EH (cell line): ENCODE measurements around the gene AHNAK2.

Experiments
- DNase-seq: peaks from one replicate; pipeline ENCODE4 v3.0.0-alpha.2; 2015; ENCODE audit warnings: low read depth

AHNAK2 gene

GRCh38 chr14:104973385-104974145 lies 4.6 kb downstream of the AHNAK2 start:
- peak; percentile 87 for DNase-seq

- peak; percentile 97 for DNase-seq
Observed at GRCh38 chr14:104973135-104973384, 5.1 kb downstream of the AHNAK2 start.

DNA sequence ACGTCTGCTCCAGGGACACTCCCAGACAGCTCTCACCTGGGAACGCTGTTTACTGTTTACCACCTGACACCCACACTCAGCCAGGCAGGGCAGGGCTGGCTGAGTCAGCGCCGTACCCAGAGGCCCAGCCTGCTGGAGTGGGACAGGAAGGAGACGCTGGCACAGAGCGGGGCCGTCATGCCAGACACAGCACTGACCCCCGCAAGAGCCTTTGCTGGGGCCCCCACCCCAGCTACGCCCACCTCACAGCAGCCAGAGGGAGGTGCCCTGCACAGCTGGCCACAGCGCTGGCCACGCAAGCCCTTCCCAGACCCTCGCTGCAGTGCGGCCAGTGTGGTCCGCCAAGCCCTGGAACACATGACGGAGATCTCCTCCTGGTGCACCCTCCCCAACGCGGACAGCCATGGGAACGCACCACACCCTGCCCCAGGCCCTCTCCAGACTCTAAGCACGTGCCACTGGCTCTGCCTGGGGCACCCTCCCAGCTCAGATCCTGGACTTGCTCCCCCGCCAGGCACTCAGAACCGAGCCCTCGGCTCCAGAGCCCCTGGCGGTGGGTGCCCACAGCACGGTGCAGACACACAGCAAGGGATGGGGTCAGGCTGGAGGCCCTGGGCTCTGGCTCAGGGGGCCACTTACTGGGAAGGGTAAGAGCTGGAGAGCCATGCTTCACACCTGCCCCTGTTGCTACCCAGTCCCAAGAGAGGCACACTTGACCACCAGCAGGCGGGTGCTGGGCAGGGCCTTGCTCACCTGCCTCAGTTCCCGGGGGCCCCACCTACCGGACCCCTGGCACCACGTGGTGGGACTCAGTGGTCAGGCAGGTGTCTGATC lies 5.7 kb downstream of the AHNAK2 start:
- DNase-seq = peak; percentile 63

DNA sequence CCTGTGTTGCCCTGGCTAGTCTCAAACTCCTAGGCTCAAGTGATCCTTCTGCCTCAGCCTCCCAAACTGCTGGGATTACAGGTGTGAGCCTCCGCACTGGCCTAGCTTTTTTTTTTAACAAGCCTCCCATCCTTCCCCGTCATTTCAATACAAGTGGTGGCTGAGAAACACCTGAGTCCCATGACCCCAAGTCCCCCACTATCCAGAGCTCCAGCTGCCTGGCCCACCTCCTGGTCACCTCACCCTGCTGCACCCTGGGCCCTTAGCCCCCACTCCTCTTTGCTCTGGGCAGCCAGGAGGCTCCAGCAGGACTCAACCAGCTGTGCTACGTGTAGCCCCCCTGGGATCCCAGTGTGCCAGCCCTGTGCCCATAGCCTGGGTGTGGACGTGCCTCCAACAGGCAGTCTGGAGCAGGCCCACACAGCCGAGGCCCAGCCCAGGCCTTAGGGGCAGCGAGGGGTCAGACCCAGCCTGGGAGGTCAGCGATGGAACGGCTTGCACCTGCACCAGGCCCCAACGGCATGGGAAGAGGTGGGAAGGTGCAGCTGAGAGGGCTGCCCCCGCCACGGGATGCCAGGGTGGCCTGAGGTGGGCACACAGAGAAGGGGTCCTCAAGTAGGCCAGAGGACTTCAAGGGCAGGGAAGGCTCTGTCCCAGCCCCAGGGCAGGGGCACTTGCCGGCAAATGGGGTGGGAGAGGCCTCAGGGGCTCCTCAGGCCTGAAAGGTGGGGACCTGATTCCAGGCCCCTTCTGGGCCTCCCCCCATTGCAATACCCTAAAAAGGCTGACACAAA lies 6.5 kb downstream of the AHNAK2 start:
- no peak for DNase-seq

- DNase-seq = peak; percentile 92
Observed at GRCh38 chr14:104970231-104971068, 7.7 kb downstream of the AHNAK2 start.

- no peak for DNase-seq
Observed at GRCh38 chr14:104969741-104970230, 8.4 kb downstream of the AHNAK2 start.

GRCh38 chr14:104968541-104969401 lies 9.4 kb downstream of the AHNAK2 start:
- DNase-seq = peak; percentile 49

DNA sequence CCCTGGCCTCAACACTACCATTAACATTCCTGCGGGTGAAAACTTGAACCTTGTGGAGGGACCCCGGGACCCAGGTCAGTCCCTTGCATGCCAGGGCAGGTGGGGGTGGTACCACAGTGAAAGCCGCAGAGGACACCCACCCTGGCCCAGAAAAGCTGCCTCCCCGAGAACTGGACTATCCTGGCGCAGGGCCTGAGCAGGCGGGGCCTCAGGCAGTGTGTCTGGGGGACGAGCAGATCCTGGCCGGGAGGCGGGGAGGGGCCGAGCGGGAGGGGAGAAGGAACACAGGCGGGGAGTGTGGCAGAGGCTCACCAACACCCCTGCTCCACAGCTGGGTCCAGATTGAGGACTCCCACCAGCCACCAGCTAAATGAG lies 10.0 kb downstream of the AHNAK2 start:
- DNase-seq = peak; percentile 74

DNA sequence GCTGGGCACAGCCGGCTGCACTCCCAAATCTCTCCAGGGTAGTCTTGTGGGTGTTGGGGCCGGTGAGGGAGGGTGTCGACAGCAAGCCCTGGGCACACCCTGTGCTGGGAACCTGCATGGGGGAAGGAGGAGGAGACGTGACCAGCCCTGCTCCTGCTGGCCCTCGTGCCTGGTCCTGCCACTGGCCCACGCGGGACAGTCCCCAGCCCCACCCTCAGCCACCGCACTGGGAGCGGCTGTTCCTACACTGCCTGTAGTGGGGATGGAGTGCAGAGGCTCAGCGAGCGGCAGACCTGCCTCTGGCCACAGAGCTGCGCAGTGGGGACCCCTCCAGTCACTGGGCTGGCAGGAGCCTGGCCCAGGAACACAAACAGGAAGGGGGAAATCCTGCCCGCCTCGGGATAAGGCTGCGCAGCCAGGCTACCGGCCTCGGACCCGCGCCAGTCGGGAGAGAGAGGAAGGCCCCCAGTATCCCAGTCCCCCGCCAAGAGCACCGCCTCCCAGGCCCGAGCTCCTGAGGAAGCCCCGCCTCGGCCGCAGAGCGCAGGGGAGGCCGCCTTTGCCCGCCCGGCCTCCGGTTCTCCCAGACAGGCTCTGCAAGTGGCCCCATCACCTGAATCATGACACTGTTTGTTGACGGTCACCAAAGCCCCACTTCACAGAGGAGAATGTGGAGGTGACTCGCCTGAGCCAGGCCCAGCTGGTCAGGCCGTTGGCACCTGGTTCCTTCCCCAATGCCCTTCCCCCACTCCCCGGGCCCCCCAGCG lies 10.6 kb downstream of the AHNAK2 start:
- peak; percentile 55 for DNase-seq

DNA sequence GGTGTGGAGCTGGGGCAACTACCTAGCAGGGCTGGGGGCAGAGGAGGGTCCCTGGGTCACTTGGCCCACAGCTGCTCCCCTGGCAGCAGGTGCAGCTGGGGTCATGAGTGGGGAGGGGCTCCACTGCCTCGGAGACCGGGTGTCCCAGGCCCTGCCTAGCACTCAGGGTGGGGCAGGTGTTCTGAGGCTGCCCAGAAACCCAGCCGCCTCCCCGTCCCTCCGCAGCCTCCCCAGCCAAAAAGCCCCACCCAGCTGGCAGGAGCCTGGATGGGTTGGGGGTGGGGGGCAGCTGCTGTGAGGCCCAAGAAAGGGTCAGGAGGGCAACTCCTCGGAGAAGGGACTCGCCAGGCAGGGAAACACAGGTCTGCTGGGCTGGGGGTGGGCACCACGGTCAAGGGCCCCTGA lies 11.2 kb downstream of the AHNAK2 start:
- no peak for DNase-seq

DNA sequence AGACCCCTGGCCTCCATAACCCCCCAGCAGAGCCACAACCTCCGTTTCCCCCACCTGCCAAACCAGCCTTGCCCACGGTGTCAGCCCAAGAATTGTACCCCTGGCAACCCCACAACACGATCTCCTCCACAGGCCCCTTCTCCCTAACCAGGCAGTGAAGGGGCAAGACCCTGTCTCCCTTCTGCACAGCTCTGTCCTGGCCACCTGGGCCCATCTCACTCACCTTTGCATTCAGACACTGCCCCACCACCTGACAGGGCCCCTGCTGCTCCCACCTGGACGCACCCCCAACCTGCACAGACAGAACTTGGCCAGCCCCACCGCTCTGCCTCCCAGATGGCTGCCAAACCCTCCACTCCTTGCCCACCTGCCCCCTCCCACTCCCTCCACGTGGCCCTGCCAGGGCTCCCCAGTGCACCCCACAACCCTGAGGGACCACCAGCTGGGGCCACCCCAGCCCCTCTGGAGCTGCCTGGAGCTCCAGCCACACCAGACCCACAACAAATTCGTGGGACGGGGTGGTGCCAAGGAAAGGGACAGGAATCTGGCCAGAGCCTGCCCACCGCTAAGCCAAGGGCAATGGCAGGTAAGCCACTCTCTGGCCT lies 11.8 kb downstream of the AHNAK2 start:
- DNase-seq = no peak

GRCh38 chr14:104965561-104966231 lies 12.5 kb downstream of the AHNAK2 start:
- DNase-seq = no peak

DNA sequence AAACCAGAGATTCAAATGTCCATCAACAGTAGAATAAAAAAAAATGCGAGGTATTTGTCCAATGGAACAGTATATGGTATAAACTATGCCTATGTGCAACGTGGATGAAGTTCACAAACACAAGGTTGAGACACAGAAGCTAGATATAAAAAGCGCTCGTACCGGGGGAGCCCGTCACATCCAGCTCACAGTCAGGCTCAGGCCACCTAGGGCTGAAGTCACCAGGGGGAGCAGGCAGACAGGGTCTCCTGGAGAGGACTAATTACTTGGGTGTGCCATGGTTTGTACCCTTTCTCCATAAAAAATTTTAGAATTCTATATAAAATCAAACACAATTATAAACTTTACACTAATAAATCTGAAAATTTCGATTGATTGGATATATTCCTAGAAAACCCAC lies 13.6 kb downstream of the AHNAK2 start:
- DNase-seq = no peak

GRCh38 chr14:104957146-104958113 lies 20.7 kb downstream of the AHNAK2 start:
- no peak for DNase-seq

GRCh38 chr14:104956290-104956890 lies 21.8 kb downstream of the AHNAK2 start:
- DNase-seq = no peak

DNA sequence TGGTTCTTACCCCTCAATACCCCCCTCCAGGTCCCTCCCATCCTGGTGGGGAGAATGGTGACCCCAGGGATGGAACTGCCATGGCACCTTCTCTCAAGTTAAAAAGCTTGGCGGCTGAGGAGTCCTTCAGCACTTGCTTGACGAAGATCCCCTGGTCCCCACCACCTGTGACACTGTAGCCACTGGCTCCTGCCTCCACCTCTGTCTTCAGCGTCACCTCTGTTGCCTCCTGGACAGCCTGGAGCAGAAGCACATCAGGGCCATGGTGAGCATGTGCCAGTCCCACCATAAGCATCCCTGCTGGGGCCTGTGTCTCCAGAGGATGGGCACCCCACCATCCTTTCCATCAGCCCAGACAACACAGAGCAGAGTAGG lies 22.8 kb downstream of the AHNAK2 start:
- no peak for DNase-seq

- no peak for DNase-seq
Observed at GRCh38 chr14:104954746-104955395, 23.3 kb downstream of the AHNAK2 start.
